ENCODE measurements around the gene C7orf25.

DNA sequence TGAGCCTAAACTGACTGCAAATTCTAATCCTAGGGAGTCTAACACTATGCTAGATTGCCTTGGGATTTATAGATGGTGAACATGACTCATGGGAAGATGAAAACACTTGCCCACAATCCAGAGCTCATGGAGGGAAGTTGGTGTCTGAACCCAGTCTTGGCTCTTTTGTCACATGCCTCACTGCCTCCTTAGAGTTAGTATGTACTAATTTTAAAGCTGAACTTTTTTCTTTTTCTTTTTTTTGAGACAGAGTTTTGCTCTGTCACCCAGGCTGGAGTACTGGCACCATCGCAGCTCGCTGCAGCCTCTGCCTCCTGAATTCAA lies 34.7 kb upstream of the C7orf25 start:
- no peak for TF ChIP-seq POLR2A (IDR thresholded peaks at IDR 0.05)
- TF ChIP-seq EP300 (IDR thresholded peaks at IDR 0.05), result no peak
